ENCODE measurements around the gene MYO1E.

DNA sequence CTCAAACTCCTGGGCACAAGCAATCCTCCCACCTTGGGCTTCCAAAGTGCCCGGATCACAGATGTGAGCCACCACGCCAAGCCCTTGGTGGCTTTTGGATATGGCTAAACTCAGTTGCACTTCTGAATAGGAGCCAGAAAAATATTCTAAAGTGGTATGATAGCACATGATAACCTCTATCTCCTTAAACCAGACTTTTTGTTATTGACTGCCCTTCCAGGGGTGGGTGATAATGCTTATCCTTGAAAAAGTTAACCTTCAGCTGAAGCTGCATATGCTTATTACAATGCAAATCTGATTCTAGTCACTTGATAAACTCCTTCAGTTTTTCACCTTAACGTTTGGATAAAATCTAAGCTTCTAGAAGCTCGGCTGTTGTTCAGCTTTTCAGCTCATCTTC lies 261.4 kb downstream of the MYO1E start:
- TF ChIP-seq, protein P1, sequence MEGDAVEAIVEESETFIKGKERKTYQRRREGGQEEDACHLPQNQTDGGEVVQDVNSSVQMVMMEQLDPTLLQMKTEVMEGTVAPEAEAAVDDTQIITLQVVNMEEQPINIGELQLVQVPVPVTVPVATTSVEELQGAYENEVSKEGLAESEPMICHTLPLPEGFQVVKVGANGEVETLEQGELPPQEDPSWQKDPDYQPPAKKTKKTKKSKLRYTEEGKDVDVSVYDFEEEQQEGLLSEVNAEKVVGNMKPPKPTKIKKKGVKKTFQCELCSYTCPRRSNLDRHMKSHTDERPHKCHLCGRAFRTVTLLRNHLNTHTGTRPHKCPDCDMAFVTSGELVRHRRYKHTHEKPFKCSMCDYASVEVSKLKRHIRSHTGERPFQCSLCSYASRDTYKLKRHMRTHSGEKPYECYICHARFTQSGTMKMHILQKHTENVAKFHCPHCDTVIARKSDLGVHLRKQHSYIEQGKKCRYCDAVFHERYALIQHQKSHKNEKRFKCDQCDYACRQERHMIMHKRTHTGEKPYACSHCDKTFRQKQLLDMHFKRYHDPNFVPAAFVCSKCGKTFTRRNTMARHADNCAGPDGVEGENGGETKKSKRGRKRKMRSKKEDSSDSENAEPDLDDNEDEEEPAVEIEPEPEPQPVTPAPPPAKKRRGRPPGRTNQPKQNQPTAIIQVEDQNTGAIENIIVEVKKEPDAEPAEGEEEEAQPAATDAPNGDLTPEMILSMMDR (conservative IDR thresholded peaks at IDR 0.05 in 1 of 2, IDR thresholded peaks at IDR 0.05 in 1 of 2; ENCODE audit: extremely low read depth in 1 of 2, insufficient read depth in 1 of 2, low read depth in 1 of 2, low read length in 2 of 2) = no peak
- TF ChIP-seq EZH2 (IDR thresholded peaks at IDR 0.05; ENCODE audit: borderline replicate concordance, low read length) = no peak

Measured in mammary epithelial cell (primary cell).